Mesenchymal stem cell (in vitro differentiated cells and primary cell): ENCODE measurements around the gene PACS1.

Experiments used
- DNase-seq: peaks from one replicate; pipeline ENCODE4 v3.0.0-alpha.2; 2013
- H2AFZ ChIP-seq: one replicate; pipeline ENCODE4 v1.6.1; 2013; ENCODE audit warnings: low read depth, mild to moderate bottlenecking, control low read depth, inconsistent platforms, low read length, moderate library complexity
- H2AK5ac ChIP-seq: 2 replicates; pipeline ENCODE4 v1.6.1; 2013; ENCODE audit warnings: low read length, moderate library complexity, mild to moderate bottlenecking, inconsistent platforms; ENCODE audit not compliant: severe bottlenecking
- H2BK120ac ChIP-seq: one replicate; pipeline ENCODE4 v1.6.1; 2013; ENCODE audit warnings: low read depth, mild to moderate bottlenecking, inconsistent platforms, low read length, moderate library complexity
- H2BK12ac ChIP-seq, 2 experiments: one replicate each; pipeline ENCODE4 v1.6.1; 2013; ENCODE audit warnings: inconsistent platforms in 2 of 2, low read length in 2 of 2, mild to moderate bottlenecking in 2 of 2, moderate library complexity in 2 of 2, control low read depth in 1 of 2
- H2BK15ac ChIP-seq: one replicate; pipeline ENCODE4 v1.6.1; 2013; ENCODE audit warnings: mild to moderate bottlenecking, low read depth, inconsistent platforms; ENCODE audit not compliant: poor library complexity, severe bottlenecking
- H2BK5ac ChIP-seq: 2 replicates; pipeline ENCODE4 v1.6.1; 2013; ENCODE audit warnings: low read depth, mild to moderate bottlenecking, low read length, control low read depth, inconsistent platforms; ENCODE audit not compliant: poor library complexity, severe bottlenecking
- H3K14ac ChIP-seq, 2 experiments: one replicate each; pipeline ENCODE4 v1.6.1; 2013; ENCODE audit warnings: inconsistent platforms in 2 of 2, low read length in 2 of 2, control low read depth in 1 of 2, mild to moderate bottlenecking in 1 of 2, moderate library complexity in 1 of 2
- H3K18ac ChIP-seq, 2 experiments: one replicate each; pipeline ENCODE4 v1.6.1; 2013; ENCODE audit warnings: inconsistent platforms in 2 of 2, low read length in 2 of 2, control low read depth in 1 of 2, low read depth in 1 of 2, mild to moderate bottlenecking in 1 of 2
- H3K23ac ChIP-seq, 2 experiments: one replicate each; pipeline ENCODE4 v1.6.1; 2013; ENCODE audit warnings: inconsistent platforms in 2 of 2, low read length in 2 of 2, mild to moderate bottlenecking in 2 of 2, moderate library complexity in 2 of 2, control low read depth in 1 of 2
- H3K27ac ChIP-seq: 2 replicates; pipeline ENCODE4 v1.5.1; 2013; ENCODE audit warnings: mild to moderate bottlenecking, moderate library complexity, low read length, control low read depth, inconsistent platforms; ENCODE audit not compliant: poor library complexity, severe bottlenecking
- H3K27me3 ChIP-seq, 2 experiments: 2 replicates each; pipeline versions ENCODE4 v1.6.1 to v1.7.0; 2013; ENCODE audit warnings: low read length in 2 of 2, mild to moderate bottlenecking in 2 of 2, moderate library complexity in 2 of 2, control low read depth in 1 of 2, inconsistent platforms in 1 of 2; ENCODE audit not compliant: control insufficient read depth in 1 of 2, insufficient read depth in 1 of 2
- H3K36me3 ChIP-seq, 2 experiments: 2 replicates each; pipeline versions ENCODE4 v1.6.1 to v1.7.0; 2013; ENCODE audit warnings: low read length in 2 of 2, control low read depth in 1 of 2, inconsistent platforms in 1 of 2, low read depth in 1 of 2, mild to moderate bottlenecking in 1 of 2; ENCODE audit not compliant: insufficient read depth in 2 of 2, control insufficient read depth in 1 of 2
- H3K4ac ChIP-seq, 2 experiments: one replicate each; pipeline ENCODE4 v1.6.1; 2013; ENCODE audit warnings: inconsistent platforms in 2 of 2, low read length in 2 of 2, mild to moderate bottlenecking in 2 of 2, moderate library complexity in 2 of 2, control low read depth in 1 of 2, low read depth in 1 of 2
- H3K4me1 ChIP-seq: 2 replicates; pipeline ENCODE4 v1.6.1; 2013; ENCODE audit warnings: low read depth, low read length, control low read depth; ENCODE audit not compliant: control insufficient read depth, insufficient read depth
- H3K4me2 ChIP-seq: 2 replicates; pipeline ENCODE4 v1.6.1; 2013; ENCODE audit warnings: low read length, mild to moderate bottlenecking, inconsistent platforms; ENCODE audit not compliant: poor library complexity, severe bottlenecking
- H3K4me3 ChIP-seq, 2 experiments: 2 replicates each; pipeline versions ENCODE4 v1.5.1 to v1.7.0; 2013; ENCODE audit warnings: low read length in 2 of 2, mild to moderate bottlenecking in 2 of 2, control low read depth in 1 of 2, low read depth in 1 of 2; ENCODE audit not compliant: insufficient read depth in 1 of 2
- H3K79me1 ChIP-seq: replicated peaks from 2 replicates; pipeline ENCODE4 v1.6.1; 2013; ENCODE audit warnings: mild to moderate bottlenecking, control low read depth, low read length, inconsistent platforms; ENCODE audit not compliant: poor library complexity, severe bottlenecking
- H3K9ac ChIP-seq: 2 replicates; pipeline ENCODE4 v1.7.0; 2013; ENCODE audit warnings: mild to moderate bottlenecking, low read length, moderate library complexity
- H3K9me3 ChIP-seq: 2 replicates; pipeline ENCODE4 v1.7.0; 2013; ENCODE audit warnings: mild to moderate bottlenecking, low read length; ENCODE audit not compliant: control insufficient read depth
- H4K8ac ChIP-seq: one replicate; pipeline ENCODE4 v1.6.1; 2013; ENCODE audit warnings: inconsistent platforms, mild to moderate bottlenecking, low read length, moderate library complexity
- H4K91ac ChIP-seq: one replicate; pipeline ENCODE4 v1.6.1; 2013; ENCODE audit warnings: mild to moderate bottlenecking, low read length, inconsistent platforms
- WGBS: methylation state at CpG from one replicate; pipeline ENCODE4 v1.1.7; 2013; ENCODE audit warnings: mixed read lengths; 5-methylcytosine and 5-hydroxymethylcytosine counted together

The PACS1 gene

GRCh38 chr11:66186470-66186869 lies 116.4 kb downstream of the PACS1 start:
- peaks cover 33% of the 10 kb centered on the region for H3K79me1 ChIP-seq
- no peaks in the 10 kb centered on the region for H3K4me1 ChIP-seq
- H3K27ac ChIP-seq = no peak overlapping the region
- no peaks in the 10 kb centered on the region for H3K27me3 ChIP-seq
- no peak overlapping the region for H3K4me2 ChIP-seq
- no peak overlapping the region for H3K14ac ChIP-seq
- H3K9me3 ChIP-seq = no peaks in the 10 kb centered on the region
- no peak overlapping the region for H3K4ac ChIP-seq
- no peak overlapping the region for H2BK5ac ChIP-seq
- DNase-seq = no peak
- H4K91ac ChIP-seq = no peak overlapping the region
- H3K9ac ChIP-seq = no peak overlapping the region
- no peak overlapping the region for H2AK5ac ChIP-seq
- no peak overlapping the region for H2BK120ac ChIP-seq
- no peak overlapping the region for H2AFZ ChIP-seq
- no peak overlapping the region for H2BK12ac ChIP-seq
- no peak overlapping the region for H3K18ac ChIP-seq
- H4K8ac ChIP-seq = no peak overlapping the region
- no peak overlapping the region for H3K4me3 ChIP-seq
- no peaks in the 10 kb centered on the region for H3K36me3 ChIP-seq
- H3K23ac ChIP-seq = no peak overlapping the region
- H2BK15ac ChIP-seq = no peak overlapping the region
- 99% methylated on average over 4 of the region's 6 CpGs for WGBS

GRCh38 chr11:66187453-66187852 lies 117.4 kb downstream of the PACS1 start:
- Histone ChIP-seq H3K27me3 (no peaks in the 10 kb centered on the region), H2BK5ac (no peak overlapping the region), H3K23ac (no peak overlapping the region), H3K4ac (no peak overlapping the region), H4K8ac (no peak overlapping the region), H3K18ac (no peak overlapping the region), H3K36me3 (no peaks in the 10 kb centered on the region), H3K9me3 (no peaks in the 10 kb centered on the region), H2BK120ac (no peak overlapping the region), H3K79me1 (peaks cover 32% of the 10 kb centered on the region), H3K4me2 (no peak overlapping the region), H2AFZ (no peak overlapping the region), H2BK15ac (no peak overlapping the region), H2BK12ac (no peak overlapping the region), H3K4me3 (no peak overlapping the region), H3K27ac (no peak overlapping the region), H3K9ac (no peak overlapping the region), H3K14ac (no peak overlapping the region), H3K4me1 (peaks cover 4% of the 10 kb centered on the region), H4K91ac (no peak overlapping the region), H2AK5ac (no peak overlapping the region)
- WGBS = 100% methylated on average over 4 of the region's 4 CpGs
- DNase-seq = no peak

- 42% methylated on average over 2 of the region's 3 CpGs for WGBS
These were observed 118.5 kb downstream of the PACS1 start for GRCh38 chr11:66188580-66188979.

GRCh38 chr11:66189031-66189745 lies 119.1 kb downstream of the PACS1 start:
- Histone ChIP-seq H2BK120ac (no peak overlapping the region), H3K18ac (no peak overlapping the region), H4K8ac (no peak overlapping the region), H3K4me3 (no peak overlapping the region), H3K4me1 (peaks cover 6% of the 10 kb centered on the region), H3K4ac (no peak overlapping the region), H3K4me2 (no peak overlapping the region), H2AK5ac (no peak overlapping the region), H2BK15ac (no peak overlapping the region), H2BK12ac (no peak overlapping the region), H2BK5ac (no peak overlapping the region), H3K27ac (no peak overlapping the region), H3K36me3 (peaks cover 6 to 9% of the 10 kb centered on the region in 2 experiments), H3K27me3 (no peaks in the 10 kb centered on the region), H3K9ac (no peak overlapping the region), H2AFZ (no peak overlapping the region), H4K91ac (no peak overlapping the region), H3K9me3 (no peaks in the 10 kb centered on the region), H3K23ac (no peak overlapping the region), H3K79me1 (peaks cover 30% of the 10 kb centered on the region), H3K14ac (no peak overlapping the region)
- WGBS = 91% methylated on average over 6 of the region's 8 CpGs
- DNase-seq = peak; percentile 29

More at GRCh38 chr11:66188580-66188979, 118.5 kb downstream of the PACS1 start:
- Histone ChIP-seq H3K4ac (no peak overlapping the region), H3K9me3 (no peaks in the 10 kb centered on the region), H3K79me1 (peaks cover 34% of the 10 kb centered on the region), H4K91ac (no peak overlapping the region), H2AFZ (no peak overlapping the region), H3K23ac (no peak overlapping the region), H3K14ac (no peak overlapping the region), H3K4me3 (no peak overlapping the region), H4K8ac (no peak overlapping the region), H2BK12ac (no peak overlapping the region), H3K18ac (no peak overlapping the region), H3K36me3 (peaks cover 3 to 6% of the 10 kb centered on the region in 2 experiments), H2AK5ac (no peak overlapping the region), H3K4me1 (peaks cover 6% of the 10 kb centered on the region), H2BK120ac (no peak overlapping the region), H3K9ac (no peak overlapping the region), H3K27ac (no peak overlapping the region), H3K27me3 (no peaks in the 10 kb centered on the region), H2BK15ac (no peak overlapping the region), H2BK5ac (no peak overlapping the region), H3K4me2 (no peak overlapping the region)
- DNase-seq = peak; percentile 72
